Stimulated activated CD8-positive, alpha-beta memory T cell treated with anti-CD3 and anti-CD28 coated beads, Interleukin-4, amount 100 ng/mL, for 1 hour (primary cell): ENCODE results near the gene ADAM21.
"Not testable (repeated sequence)": the region's sequence is repeated elsewhere in the genome, so short reads cannot be mapped to it uniquely, and the experiment has no call there.

Experiments
- DNase-seq, 2 donors: peaks; one replicate each; pipeline ENCODE4 v3.0.0-alpha.2; 2020; ENCODE audit warnings: low read depth in 2 of 2, low spot score in 1 of 2

Gene ADAM21

DNA sequence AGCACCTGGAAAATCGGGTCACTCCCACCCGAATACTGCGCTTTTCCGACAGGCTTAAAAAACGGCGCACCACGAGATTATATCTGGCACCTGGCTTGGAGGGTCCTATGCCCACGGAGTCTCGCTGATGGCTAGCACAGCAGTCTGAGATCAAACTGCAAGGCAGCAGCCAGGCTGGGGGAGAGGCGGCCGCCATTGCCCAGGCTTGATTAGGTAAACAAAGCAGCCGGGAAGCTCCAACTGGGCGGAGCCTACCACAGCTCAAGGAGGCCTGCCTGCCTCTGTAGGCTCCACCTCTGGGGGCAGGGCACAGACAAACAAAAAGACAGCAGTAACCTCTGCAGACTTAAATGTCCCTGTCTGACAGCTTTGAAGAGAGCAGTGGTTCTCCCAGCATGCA lies 23.5 kb downstream of the ADAM21 start:
- DNase-seq, result not testable (repeated sequence)

DNA sequence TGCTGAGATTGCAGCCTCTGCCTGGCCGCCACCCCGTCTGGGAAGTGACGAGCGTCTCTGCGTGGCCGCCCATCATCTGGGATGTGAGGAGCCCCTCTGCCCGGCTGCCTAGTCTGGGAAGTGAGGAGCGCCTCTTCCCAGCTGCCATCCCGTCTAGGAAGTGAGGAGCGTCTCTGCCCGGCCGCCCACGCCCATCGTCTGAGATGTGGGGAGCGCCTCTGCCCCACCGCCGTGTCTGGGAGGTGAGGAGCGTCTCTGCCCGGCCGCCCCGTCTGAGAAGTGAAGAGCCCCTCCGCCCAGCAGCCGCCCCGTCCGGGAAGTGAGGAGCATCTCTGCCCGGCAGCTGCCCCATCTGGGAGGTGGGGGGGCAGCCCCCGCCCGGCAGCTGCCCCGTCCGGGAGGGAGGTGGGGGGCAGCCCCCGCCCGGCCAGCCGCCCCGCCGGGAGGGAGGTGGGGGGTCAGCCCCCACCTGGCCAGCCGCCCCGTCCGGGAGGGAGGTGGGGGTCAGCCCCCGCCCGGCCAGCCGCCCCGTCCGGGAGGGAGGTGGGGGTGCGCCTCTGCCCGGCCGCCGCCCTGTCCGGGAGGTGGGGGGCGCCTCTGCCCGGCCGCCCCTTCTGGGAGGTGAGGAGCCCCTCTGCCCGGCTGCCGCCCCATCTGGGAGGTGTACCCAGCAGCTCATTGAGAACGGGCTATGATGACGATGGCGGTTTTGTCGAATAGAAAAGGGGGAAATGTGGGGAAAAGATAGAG lies 25.6 kb downstream of the ADAM21 start:
- not testable (repeated sequence) for DNase-seq

DNA sequence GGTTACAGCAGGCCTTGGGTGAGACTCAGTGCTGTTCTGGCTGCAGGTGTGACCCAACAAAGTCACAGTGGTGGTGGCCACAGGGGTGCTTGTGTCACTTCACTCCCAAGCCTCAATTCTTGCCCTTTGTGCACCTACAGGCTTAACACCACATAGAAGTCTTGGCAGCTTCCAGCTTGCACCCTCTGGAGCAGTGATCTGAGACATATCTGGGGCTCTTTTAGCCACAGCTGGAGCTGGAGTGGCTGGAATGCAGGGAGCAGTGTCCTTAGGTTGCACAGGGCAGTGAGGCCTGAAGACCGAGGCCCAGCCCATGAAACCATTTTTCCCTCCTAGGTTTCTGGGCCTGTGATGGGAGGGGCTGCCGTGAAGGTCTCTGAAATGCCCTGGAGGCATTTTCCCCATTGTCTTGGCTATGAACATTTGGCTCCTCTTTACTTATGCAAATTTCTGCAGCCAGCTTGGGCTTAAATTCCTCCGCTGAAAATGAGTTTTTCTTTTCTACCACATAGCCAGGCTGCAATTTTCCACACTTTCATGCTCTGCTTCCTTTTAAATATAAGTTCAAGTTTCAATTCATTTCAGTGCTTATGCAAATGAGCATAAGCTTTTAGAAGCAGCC lies 37.7 kb downstream of the ADAM21 start:
- DNase-seq, result no peak

DNA sequence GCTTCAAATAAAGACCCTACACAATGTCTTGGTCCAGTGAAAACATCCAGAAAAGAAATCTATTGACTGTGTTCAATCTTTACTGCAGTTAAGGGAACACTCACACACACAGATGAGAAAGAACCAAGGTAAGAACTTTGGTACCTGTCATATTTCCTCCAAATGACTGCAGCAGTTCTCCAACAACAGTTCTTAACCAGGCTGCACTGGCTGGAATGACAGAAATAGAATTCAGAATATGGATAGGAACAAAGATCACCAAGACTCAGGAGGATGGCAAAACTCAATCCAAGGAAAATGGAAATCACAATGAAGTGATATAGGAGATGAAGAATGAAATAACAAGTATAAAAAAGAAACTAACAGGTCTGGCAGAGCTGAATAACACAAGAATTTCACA lies 46.2 kb downstream of the ADAM21 start:
- no peak for DNase-seq
